ENCODE measurements around the gene PRIM2.
"Not testable (repeated sequence)": the region's sequence is repeated elsewhere in the genome, so short reads cannot be mapped to it uniquely, and the experiment has no call there.

DNA sequence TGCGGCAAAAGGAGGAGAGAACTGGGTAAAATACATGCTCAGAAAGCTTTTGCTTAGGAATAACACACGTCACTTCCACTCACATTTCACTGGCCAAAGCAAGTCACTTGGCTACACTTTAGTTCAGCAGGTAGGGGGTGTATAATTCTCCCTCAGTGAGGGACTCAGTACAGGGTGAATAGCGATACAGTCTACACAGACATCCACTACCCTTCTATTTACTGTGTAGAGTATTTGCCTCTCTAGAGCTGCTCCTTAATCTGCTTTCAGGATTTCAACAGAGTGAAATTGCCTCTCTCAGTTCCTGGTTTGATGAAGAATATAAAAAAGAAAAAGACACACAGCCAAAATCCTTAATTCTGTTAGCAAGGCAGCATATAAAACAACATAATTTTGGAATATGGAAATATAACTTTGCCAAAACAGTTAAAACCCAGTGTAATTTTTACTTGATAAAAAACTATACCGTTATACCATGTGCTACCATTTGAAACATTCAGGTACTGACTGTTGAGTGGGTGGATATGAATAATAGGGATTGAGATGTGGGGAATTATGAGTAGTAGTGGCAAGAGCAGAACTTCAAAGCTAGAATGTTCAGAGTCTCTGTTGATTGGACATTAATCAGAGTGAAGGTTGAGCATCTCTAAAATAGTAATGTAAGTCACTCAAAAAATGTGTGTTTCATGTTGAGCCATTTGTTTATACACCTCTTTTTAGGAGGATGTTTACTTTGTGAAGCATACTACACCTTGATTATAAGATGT is 51.7 kb downstream of the PRIM2 start:
- TF ChIP-seq SIN3A (conservative IDR thresholded peaks at IDR 0.05 in 1 of 2, IDR thresholded peaks at IDR 0.05 in 1 of 2; ENCODE audit: low read depth in 1 of 2, low read length in 2 of 2); CREB1 (IDR thresholded peaks at IDR 0.05); EP300 (IDR thresholded peaks at IDR 0.05; ENCODE audit: borderline replicate concordance in 1 of 2, low read depth in 2 of 2, low read length in 2 of 2); POLR2AphosphoS5 (IDR thresholded peaks at IDR 0.05; ENCODE audit: low read depth, low read length); MAFK (IDR thresholded peaks at IDR 0.05; ENCODE audit: low read depth, low read length): not testable (repeated sequence)
- TF ChIP-seq, protein P1, sequence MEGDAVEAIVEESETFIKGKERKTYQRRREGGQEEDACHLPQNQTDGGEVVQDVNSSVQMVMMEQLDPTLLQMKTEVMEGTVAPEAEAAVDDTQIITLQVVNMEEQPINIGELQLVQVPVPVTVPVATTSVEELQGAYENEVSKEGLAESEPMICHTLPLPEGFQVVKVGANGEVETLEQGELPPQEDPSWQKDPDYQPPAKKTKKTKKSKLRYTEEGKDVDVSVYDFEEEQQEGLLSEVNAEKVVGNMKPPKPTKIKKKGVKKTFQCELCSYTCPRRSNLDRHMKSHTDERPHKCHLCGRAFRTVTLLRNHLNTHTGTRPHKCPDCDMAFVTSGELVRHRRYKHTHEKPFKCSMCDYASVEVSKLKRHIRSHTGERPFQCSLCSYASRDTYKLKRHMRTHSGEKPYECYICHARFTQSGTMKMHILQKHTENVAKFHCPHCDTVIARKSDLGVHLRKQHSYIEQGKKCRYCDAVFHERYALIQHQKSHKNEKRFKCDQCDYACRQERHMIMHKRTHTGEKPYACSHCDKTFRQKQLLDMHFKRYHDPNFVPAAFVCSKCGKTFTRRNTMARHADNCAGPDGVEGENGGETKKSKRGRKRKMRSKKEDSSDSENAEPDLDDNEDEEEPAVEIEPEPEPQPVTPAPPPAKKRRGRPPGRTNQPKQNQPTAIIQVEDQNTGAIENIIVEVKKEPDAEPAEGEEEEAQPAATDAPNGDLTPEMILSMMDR (IDR thresholded peaks at IDR 0.05; ENCODE audit: control extremely low read depth in 1 of 3, insufficient read depth in 1 of 3, low read depth in 1 of 3, low read length in 3 of 3) = not testable (repeated sequence)

Data from H1 (cell line).